Caco-2 (cell line): ENCODE data around the gene SCAMP3. TPM values are rescaled to one million over a fixed set of nuclear protein-coding genes. Genes with fewer than 3 reads are reported as not detected.
"Not testable (repeated sequence)": the region's sequence is repeated elsewhere in the genome, so short reads cannot be mapped to it uniquely, and the experiment has no call there.

ENCODE experiments used
- BruUV-seq: library from RNA; stranded (reverse); fragments of 400-500 nt; replicated peaks from 2 replicates; lab custom pipeline; 2021; lab: Mats Ljungman, UMichigan
- CTCF ChIA-PET: fragments of 300-600 bp; sonication (Branson Sonifier 250); formaldehyde crosslinking; loops from one replicate; lab custom pipeline; 2022; ENCODE audit warnings: antibody characterized with exemption; lab: Charles Lee
- POLR2A ChIA-PET: fragments of 300-600 bp; sonication (Branson Sonifier 250); formaldehyde crosslinking; loops from one replicate; lab custom pipeline; 2022; ENCODE audit warnings: antibody characterized with exemption; lab: Charles Lee
- DNase-seq, 2 experiments: peaks; one replicate each; pipeline versions ENCODE4 v3.0.0 to v3.0.0-alpha.2; 2020 to 2022
- H3K27me3 ChIP-seq: replicated peaks from 2 replicates; pipeline ENCODE4 v1.6.0; 2011; ENCODE audit warnings: low read length; ENCODE audit not compliant: control insufficient read depth, insufficient read depth
- H3K36me3 ChIP-seq: 2 replicates; pipeline ENCODE4 v1.5.1; 2011; ENCODE audit warnings: low read length; ENCODE audit not compliant: control insufficient read depth, insufficient read depth
- H3K4me1 ChIP-seq: fragments of 250-450 bp; sonication (Bioruptor Pico); 2 replicates; pipeline ENCODE4 v1.5.1; 2020; ENCODE audit warnings: mild to moderate bottlenecking
- H3K4me3 ChIP-seq: 2 replicates; pipeline ENCODE4 v1.5.1; 2011; ENCODE audit warnings: low read depth, mild to moderate bottlenecking, control low read depth, low read length
- H3K9me3 ChIP-seq: fragments of 250-450 bp; sonication (Bioruptor Pico); 2 replicates; pipeline ENCODE4 v1.5.1; 2020; ENCODE audit warnings: mild to moderate bottlenecking, moderate library complexity
- H3K27ac Mint-ChIP-seq: one replicate; pipeline ENCODE4 v1.8.0; 2022; ENCODE audit warnings: mixed read lengths; ENCODE audit not compliant: unreplicated experiment
- H3K27me3 Mint-ChIP-seq: one replicate; pipeline ENCODE4 v1.8.0; 2022; ENCODE audit warnings: mixed read lengths; ENCODE audit not compliant: insufficient read depth, unreplicated experiment
- H3K36me3 Mint-ChIP-seq: one replicate; pipeline ENCODE4 v1.8.0; 2022; ENCODE audit warnings: mild to moderate bottlenecking, mixed read lengths; ENCODE audit not compliant: insufficient read depth, unreplicated experiment
- H3K4me1 Mint-ChIP-seq: one replicate; pipeline ENCODE4 v1.8.0; 2022; ENCODE audit warnings: low read depth, mixed read lengths; ENCODE audit not compliant: unreplicated experiment
- H3K4me3 Mint-ChIP-seq: one replicate; pipeline ENCODE4 v1.8.0; 2022; ENCODE audit warnings: mild to moderate bottlenecking, moderate library complexity, mixed read lengths; ENCODE audit not compliant: unreplicated experiment
- H3K9me3 Mint-ChIP-seq: one replicate; pipeline ENCODE4 v1.8.0; 2022; ENCODE audit warnings: mixed read lengths; ENCODE audit not compliant: unreplicated experiment
- intact Hi-C: fragments of 100-400 bp; cut with micrococcal nuclease; formaldehyde crosslinking; loops from one replicate; pipeline ENCODE4 v1.10.0; 2022; ENCODE audit not compliant: unreplicated experiment
- total RNA-seq: library from RNA; stranded (reverse); gene quantifications from 2 replicates; pipeline ENCODE4 v1.2.3, GENCODE V29; 2022
- TF ChIP-seq, protein P1 (sequence below), 2 experiments: fragments of 200-600 bp in 1 of 2; IDR thresholded peaks; 1 replicate in 1 of 2; 2 replicates in 1 of 2; pipeline versions ENCODE4 v1.5.1 to v1.8.0; 2011 to 2022; ENCODE audit warnings: antibody characterized with exemption in 1 of 2, control low read depth in 1 of 2, inconsistent platforms in 1 of 2, low read depth in 1 of 2, low read length in 1 of 2, mild to moderate bottlenecking in 1 of 2, moderate library complexity in 1 of 2; ENCODE audit not compliant: insufficient read depth in 1 of 2, severe bottlenecking in 1 of 2, unreplicated experiment in 1 of 2

The SCAMP3 gene
- total RNA-seq, 1 experiment from 2014 or later: 55.9 TPM

GRCh38 chr1:155241069-155241679 is 21.0 kb downstream of the SCAMP3 start:
- no TSS peak for BruUV-seq
- Mint-ChIP-seq H3K27ac (peak overlapping the region; percentile 74), H3K4me1 (peaks cover 24% of the 10 kb centered on the region), H3K4me3 (peak overlapping the region; percentile 71), H3K9me3 (no peaks in the 10 kb centered on the region), H3K36me3 (peaks cover 17% of the 10 kb centered on the region), H3K27me3 (peaks cover 3% of the 10 kb centered on the region)
- intact Hi-C loops: loop anchor here (5.0 kb wide), 1 partner anchor 49 kb away; no protein-coding TSS in a partner anchor
- peak overlapping the region; percentile 25 for H3K4me3 ChIP-seq
- TF ChIP-seq, protein P1, sequence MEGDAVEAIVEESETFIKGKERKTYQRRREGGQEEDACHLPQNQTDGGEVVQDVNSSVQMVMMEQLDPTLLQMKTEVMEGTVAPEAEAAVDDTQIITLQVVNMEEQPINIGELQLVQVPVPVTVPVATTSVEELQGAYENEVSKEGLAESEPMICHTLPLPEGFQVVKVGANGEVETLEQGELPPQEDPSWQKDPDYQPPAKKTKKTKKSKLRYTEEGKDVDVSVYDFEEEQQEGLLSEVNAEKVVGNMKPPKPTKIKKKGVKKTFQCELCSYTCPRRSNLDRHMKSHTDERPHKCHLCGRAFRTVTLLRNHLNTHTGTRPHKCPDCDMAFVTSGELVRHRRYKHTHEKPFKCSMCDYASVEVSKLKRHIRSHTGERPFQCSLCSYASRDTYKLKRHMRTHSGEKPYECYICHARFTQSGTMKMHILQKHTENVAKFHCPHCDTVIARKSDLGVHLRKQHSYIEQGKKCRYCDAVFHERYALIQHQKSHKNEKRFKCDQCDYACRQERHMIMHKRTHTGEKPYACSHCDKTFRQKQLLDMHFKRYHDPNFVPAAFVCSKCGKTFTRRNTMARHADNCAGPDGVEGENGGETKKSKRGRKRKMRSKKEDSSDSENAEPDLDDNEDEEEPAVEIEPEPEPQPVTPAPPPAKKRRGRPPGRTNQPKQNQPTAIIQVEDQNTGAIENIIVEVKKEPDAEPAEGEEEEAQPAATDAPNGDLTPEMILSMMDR (IDR thresholded peaks at IDR 0.05; ENCODE audit: insufficient read depth in 1 of 2, low read depth in 1 of 2, low read length in 1 of 2, severe bottlenecking in 1 of 2, unreplicated experiment in 1 of 2): no peak
- H3K36me3 ChIP-seq: no peaks in the 10 kb centered on the region
- DNase-seq: peak; percentile 77 to 80
- H3K9me3 ChIP-seq: no peaks in the 10 kb centered on the region
- POLR2A ChIA-PET: interaction anchor here (0.6 kb wide), 1 partner anchor 15 kb away, joined by 4 read pairs; no protein-coding TSS in a partner anchor
- CTCF ChIA-PET: interaction anchor here (0.6 to 1.3 kb wide), 3 partner anchors 9 to 74 kb away, joined by 3 to 6 read pairs (median 3); no protein-coding TSS in a partner anchor
- no peaks in the 10 kb centered on the region for H3K27me3 ChIP-seq
- H3K4me1 ChIP-seq: peaks cover 6% of the 10 kb centered on the region; the same call in 1 of the 2 replicates

DNA sequence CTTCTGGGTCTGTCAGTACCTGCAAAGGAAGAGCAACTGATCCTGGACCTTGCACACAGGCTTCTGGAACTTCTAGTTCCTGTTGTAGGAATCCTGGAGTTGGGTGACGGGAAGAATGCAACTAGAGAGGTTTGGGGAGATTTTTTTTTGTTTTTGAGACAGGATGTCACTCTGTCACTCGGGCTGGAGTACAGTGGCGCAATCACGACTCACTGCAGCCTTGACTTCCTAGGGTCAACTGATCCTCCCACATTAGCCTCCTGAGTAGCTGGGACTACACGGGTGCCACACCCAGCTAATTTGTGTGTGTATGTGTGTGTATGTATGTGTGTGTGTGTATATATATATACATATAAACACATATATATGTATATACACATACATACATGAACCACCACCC is 25.7 kb downstream of the SCAMP3 start:
- TF ChIP-seq, protein P1 (IDR thresholded peaks at IDR 0.05; ENCODE audit: insufficient read depth in 1 of 2, low read depth in 1 of 2, low read length in 1 of 2, severe bottlenecking in 1 of 2, unreplicated experiment in 1 of 2): no peak

GRCh38 chr1:155235375-155235774 is 26.8 kb downstream of the SCAMP3 start:
- intact Hi-C loops, H3K27me3 Mint-ChIP-seq, H3K9me3 ChIP-seq, H3K4me1 Mint-ChIP-seq, H3K4me3 ChIP-seq, H3K27ac Mint-ChIP-seq, H3K27me3 ChIP-seq, CTCF ChIA-PET, H3K4me1 ChIP-seq, H3K4me3 Mint-ChIP-seq, H3K9me3 Mint-ChIP-seq, H3K36me3 Mint-ChIP-seq, DNase-seq, BruUV-seq, POLR2A ChIA-PET, H3K36me3 ChIP-seq: not testable (repeated sequence)

More for the DNA sequence above, 25.7 kb downstream of the SCAMP3 start:
- POLR2A ChIA-PET: no interaction called here
- no peaks in the 10 kb centered on the region for H3K4me1 ChIP-seq
- no peak for DNase-seq
- CTCF ChIA-PET: no interaction called here
- no peak overlapping the region for H3K4me3 ChIP-seq
- Mint-ChIP-seq H3K4me3 (no peak overlapping the region), H3K9me3 (no peaks in the 10 kb centered on the region), H3K27me3 (no peaks in the 10 kb centered on the region), H3K36me3 (peaks cover 5% of the 10 kb centered on the region), H3K4me1 (peaks cover 10% of the 10 kb centered on the region), H3K27ac (no peak overlapping the region)
- H3K36me3 ChIP-seq: 0 out of 2 replicates have a peak, but pooled peaks cover 1% of the 10 kb centered on the region
- no TSS peak for BruUV-seq
- intact Hi-C loops: no loop called here
- no peaks in the 10 kb centered on the region for H3K9me3 ChIP-seq
- no peaks in the 10 kb centered on the region for H3K27me3 ChIP-seq

DNA sequence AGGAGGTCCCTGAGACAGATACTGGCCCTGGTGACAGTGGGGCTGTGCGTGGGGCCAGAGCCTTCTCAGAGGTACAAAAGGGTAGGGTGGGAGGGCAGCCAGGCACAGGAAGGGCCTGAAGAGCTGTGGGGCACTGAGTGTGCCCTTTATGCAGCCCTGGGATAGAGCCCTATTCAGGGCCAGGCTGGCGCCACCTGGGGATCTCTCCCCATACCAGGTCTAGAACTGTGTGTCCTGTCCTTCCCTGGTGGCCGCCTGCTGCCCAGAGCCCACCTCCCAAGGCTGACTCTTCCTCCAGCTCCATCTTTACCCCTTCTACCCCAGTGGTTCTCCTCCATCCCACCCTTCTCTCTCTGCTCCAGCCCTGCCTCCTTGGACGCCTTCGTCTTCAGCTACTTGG is 28.7 kb downstream of the SCAMP3 start:
- H3K36me3 ChIP-seq, H3K4me1 Mint-ChIP-seq, H3K27me3 ChIP-seq, H3K4me1 ChIP-seq, H3K9me3 Mint-ChIP-seq, intact Hi-C loops, H3K27me3 Mint-ChIP-seq, H3K27ac Mint-ChIP-seq, DNase-seq, POLR2A ChIA-PET, H3K9me3 ChIP-seq, H3K36me3 Mint-ChIP-seq, CTCF ChIA-PET, H3K4me3 ChIP-seq, BruUV-seq, H3K4me3 Mint-ChIP-seq: not testable (repeated sequence)

DNA sequence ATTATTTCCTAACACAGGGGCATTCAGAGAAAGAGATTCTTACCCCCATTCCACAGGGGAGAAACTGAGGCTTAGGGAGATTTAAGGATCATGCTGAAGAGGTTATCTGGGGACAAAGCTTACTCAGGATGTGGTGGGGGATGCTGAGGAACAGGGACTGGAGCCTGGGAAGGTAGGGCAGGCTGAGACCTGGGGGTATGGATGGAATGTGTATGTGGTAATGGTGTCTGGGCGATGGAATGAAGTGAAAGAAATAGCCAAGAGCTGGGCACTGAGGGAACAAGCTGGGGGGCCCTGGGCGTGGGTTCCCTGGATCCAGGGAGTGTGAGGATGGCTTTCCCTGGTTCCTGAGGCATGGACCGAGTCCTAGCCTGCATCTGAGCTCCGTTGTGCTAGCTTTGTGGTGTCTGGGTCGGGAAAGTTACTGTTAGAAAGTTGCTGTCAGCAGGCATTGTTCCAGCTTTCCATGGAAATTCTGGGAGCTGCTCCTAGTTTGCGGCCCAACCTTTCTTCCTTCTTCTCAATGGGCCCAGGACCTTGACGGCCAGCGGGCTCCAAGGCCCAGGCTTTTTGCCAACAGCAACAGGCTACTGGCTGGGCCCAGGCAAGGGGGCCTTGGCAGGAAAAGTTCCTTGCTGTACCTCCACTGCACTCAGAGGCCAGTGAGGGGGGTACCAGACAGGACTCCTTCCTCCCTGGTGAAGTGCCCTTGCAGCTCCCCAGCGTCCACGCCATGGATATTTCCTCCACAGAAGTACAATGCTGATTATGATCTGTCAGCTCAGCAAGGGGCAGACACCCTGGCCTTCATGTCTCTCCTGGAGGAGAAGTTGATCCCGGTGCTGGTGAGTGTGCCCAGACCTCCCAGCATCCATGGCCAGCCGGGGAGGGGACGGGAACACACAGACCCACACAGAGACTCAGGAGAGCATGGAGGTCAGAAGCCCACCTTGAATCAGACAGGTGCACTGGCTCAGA is 29.9 kb downstream of the SCAMP3 start:
- POLR2A ChIA-PET, H3K4me3 Mint-ChIP-seq, H3K4me3 ChIP-seq, H3K27me3 ChIP-seq, BruUV-seq, intact Hi-C loops, H3K4me1 Mint-ChIP-seq, H3K36me3 ChIP-seq, H3K36me3 Mint-ChIP-seq, H3K4me1 ChIP-seq, H3K27ac Mint-ChIP-seq, CTCF ChIA-PET, H3K27me3 Mint-ChIP-seq, DNase-seq, H3K9me3 Mint-ChIP-seq, H3K9me3 ChIP-seq: not testable (repeated sequence)
